ENCODE results near the gene NLGN1. TPM values are rescaled to one million over a fixed set of nuclear protein-coding genes. Genes with fewer than 3 reads are reported as not detected.

NLGN1 gene
- total RNA-seq, 1 experiment from 2014 or later, result not detected

DNA sequence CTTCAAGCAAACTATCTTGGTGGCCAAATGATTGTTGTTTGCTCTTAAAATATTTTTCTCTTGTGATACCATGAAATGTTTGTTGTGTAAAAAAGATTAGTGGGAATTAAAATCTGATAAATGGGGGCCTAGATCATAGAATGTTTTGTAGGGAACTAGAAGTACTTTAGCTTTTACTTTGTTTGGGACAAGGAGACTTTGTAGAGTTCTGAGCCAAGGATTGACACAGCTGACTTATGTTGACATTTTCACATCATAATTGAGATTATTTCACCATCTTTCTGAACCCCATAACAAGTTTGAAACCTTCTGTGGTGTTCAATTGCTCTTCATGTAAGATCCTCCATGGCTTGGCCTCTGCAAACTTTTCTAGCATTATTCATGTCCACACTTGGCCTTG, 235.4 kb downstream of the NLGN1 start:
- DNase-seq (ENCODE audit: low read depth), result no peak

DNA sequence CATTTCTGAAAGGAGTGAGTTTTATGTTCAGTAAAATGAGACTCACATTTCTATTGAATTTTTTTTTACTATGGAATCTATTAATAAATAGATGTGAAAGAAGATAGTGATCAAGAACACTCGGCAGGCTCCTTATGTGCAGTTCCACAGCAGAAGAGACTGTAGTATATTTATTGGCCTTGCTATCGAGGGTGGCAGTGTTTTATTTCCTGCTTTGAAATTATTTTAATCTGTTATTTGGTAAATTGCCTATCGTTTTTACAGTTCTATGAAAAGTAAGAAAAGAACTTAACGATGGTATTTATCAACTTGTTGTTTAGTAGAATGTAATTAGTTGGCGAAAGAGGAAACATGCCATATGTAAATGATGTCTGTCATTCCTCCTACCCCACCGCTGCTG, 238.3 kb downstream of the NLGN1 start:
- no peak for DNase-seq (ENCODE audit: low read depth)

DNA sequence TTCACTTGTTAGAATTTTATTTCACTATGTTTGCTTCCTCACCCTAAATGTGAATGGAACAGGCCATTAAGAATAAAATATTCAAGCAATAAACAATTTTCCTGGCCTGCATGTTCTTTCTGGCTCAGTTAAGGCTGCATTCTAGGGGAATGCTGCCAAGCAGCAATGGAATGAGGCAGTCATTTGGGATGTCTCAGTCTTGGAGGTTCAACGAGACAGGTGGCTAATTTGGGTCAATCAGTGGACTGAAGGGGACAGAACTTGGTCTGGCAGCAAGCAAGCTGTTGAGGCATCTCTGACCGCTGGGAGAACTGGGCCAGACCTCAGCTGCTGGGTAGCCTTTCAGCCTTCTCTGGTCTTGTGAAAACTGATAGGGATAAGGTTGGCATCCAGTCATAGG, 241.6 kb downstream of the NLGN1 start:
- DNase-seq (ENCODE audit: low read depth), result no peak

DNA sequence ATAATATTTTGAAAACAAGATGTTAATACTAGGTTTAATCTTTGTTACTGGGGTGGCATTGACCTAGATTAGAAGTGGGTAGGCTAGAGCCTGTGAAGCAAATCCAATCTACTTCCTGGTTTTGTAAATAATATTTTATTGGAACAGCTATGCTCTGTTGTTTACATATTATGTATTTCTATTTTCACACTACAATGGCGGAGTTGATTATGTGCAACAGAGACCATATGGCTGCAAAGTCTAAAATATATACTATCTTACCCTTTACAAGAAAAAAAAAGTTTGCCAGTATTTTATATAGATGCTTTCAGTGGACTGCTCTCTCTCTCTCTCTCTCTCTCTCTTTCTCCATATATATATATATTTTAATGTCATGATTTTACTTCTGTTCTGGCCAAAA, 244.2 kb downstream of the NLGN1 start:
- no peak for DNase-seq (ENCODE audit: low read depth)

GRCh38 chr3:173644086-173645082, 246.8 kb downstream of the NLGN1 start:
- DNase-seq (ENCODE audit: low read depth), result no peak

DNA sequence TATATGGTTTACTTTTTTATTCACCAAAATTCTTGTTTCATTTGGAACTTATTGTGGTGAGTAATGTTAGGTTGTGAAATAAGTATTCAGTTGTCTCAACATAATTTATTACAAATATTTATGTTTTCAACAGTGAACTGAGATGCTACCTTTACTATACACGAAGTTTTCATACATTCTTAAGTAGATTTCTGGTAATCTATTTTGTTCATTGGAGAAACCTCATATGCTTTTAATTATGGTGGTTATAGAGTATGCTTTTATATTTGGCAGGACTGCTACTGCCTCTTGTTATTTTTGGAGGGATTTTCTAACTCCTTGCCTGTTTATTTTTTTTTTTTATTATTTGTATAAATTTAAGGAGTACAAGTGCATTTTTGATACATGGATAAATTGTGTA, 253.1 kb downstream of the NLGN1 start:
- no peak for DNase-seq (ENCODE audit: low read depth)

DNA sequence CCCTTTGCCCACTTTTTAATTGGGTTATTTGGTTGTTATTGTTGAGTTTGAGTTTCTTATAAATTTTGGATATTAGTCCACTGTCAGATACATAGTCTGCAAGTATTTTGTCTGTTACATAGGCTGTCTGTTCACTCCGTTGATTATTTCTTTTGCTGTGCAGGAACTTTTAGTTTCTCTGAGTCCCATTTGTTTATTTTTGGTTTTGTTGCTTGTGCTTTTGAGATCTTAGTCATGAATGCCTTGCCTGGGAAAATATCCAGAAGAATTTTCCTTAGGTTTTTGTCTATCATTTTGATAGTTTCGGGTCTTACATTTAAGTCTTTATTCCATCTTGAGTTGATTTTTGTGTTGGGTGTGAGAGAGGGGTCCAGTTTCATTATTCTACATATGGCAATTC, 254.5 kb downstream of the NLGN1 start:
- DNase-seq (ENCODE audit: low read depth), result no peak

DNA sequence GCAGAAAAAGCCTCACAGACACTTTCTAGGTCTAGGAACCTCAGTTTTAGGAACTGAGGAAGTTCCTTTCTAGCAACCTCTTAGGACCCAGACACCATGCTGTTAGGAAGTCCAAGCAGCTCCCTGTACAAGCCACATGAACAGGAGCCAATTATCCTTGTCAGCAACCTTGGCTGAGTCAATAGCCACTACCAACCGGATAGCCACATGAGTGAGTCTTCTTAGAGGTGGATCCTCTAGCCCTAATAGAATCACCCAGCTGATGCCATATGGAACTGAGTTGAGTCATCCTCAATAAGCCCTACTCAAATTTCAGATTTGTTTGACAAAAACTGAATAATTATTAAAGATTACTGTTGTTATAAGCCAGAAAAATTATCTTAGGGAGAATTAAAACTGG, 256.2 kb downstream of the NLGN1 start:
- peak; percentile 5 for DNase-seq (ENCODE audit: low read depth)

DNA sequence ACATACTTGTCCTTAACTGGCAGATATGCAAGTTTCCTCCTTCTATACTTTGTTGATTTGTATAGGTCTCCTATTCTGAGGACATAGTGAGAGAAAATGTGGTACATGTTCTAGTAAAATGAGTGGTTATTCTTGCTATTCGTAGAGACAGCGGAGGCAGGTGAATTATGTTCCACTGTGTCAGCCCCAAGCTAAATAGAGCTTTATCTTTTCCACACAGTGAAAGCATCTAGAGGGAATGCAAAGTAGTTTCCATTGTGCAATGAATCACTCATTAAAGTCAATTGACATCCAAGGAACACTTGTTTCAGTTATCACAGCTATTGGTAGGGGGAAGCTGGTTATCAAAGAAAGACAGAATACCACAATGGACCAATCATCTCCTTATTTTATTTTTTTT, 262.4 kb downstream of the NLGN1 start:
- no peak for DNase-seq (ENCODE audit: low read depth)

- no peak for DNase-seq (ENCODE audit: low read depth)
Measured at GRCh38 chr3:173660645-173661299, 263.2 kb downstream of the NLGN1 start.

GRCh38 chr3:173663696-173664111, 266.2 kb downstream of the NLGN1 start:
- no peak for DNase-seq (ENCODE audit: low read depth)

GRCh38 chr3:173676094-173676493, 278.6 kb downstream of the NLGN1 start:
- no peak for DNase-seq (ENCODE audit: low read depth)

DNA sequence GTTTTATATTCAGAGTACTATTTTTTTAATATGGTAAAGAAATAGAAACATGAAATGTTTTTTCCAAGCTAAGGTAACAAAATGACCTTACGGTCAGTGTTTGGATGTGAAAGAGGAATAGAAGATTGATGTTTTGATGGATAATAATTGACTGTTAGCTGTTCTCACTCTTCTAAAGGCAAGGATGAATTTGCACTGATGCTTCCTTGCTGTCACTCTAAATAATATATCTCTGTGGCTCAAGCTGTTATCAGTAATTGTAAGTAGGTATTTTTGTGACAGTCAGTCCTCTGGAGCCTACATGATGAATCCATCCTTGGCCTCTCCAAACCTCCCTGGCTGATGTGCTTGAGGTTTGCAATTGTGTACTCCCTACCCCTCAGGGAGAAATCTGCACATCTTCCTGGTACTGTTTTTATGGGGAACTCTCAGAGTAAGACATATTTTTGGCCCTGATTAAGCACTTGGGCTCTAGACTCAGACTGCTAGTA, 283.7 kb downstream of the NLGN1 start:
- no peak for DNase-seq (ENCODE audit: low read depth)

DNA sequence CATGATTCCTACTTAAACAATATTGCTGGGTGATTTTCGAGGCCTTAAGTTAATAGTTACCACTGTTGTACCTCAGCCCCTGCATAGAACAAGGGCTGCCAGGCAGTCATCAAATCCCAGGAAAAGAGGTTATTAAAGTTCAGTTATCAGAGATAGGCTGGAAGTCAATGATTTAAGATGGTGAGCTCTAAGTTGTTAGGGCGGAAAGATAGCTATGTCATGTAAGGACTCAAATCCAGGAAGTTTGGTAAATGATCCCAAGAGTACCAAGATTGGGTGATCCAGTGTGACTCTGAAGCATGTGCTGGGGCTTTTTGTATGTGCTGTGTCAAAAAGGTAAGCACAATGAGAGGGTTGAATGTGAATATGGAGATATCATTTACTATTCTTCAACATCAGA, 287.9 kb downstream of the NLGN1 start:
- no peak for DNase-seq (ENCODE audit: low read depth)

DNA sequence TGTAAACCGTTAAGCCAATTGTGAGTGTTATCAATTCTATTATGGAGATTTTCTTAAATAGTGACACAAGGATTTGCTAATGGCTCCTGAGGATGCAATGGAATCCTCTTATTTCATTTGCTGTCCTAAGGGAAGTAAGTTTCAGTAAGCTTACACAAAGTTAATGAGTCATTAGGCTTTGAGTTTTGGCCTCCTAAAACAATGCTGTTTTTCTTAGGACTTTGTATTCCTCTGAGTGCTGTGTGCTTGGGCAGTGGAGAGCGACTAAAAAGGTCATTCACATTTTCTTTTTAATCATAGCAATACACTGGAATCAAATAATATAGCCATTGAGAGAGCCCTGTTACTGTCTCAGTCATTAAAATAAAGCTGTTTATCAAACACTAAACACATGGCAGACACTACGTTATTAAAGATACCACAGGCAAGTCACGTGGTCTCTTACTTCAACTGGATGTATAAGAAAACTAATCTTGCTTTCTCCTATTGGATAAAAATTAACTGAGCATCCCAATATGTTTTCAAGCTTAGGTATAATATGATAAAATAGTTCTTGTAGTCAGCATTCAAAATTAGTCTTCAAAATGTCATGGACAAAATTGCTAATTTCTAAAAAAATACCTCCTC, 290.8 kb downstream of the NLGN1 start:
- peak; percentile 1 for DNase-seq (ENCODE audit: low read depth)

- no peak for DNase-seq (ENCODE audit: low read depth)
Measured at GRCh38 chr3:173690542-173691180, 293.1 kb downstream of the NLGN1 start.

DNA sequence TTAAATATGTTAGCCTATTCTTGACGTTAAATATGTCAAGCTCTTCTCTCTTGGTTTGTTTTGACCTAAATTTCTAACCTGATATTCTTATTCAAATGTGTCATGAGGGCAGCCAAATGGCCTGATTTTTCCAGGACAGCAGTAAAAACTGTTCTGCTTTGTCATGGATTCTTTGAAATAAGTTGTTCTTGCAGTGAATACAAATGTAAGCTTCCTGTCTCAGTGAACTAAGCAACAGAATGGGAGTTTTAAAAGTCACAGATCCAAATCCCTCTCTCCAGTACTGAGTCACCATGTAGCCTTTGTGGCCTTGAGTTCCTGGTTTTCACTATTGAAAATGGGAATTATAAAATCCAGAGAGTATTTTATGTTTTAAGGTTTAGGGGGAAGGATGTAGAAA, 301.8 kb downstream of the NLGN1 start:
- DNase-seq (ENCODE audit: low read depth), result no peak

GRCh38 chr3:173700336-173700735, 302.8 kb downstream of the NLGN1 start:
- no peak for DNase-seq (ENCODE audit: low read depth)

DNA sequence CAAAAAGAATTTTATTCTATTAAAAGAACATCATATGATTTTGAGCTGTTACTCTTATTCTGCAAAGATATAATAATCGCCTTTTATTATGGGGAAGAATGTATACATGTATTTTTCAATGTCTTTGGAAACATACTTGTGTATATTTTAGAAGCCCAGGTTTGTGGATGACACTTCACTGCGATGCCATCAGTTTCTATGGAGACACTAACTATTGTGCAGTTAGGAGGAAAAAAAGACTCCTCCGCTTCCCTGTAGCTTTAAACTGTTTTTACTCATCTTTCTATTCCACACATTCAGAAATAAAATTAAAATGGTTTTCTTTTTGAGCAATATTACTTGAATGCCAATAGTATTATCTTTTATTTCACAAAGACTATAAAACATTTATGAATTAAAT, 305.0 kb downstream of the NLGN1 start:
- DNase-seq (ENCODE audit: low read depth), result no peak

DNA sequence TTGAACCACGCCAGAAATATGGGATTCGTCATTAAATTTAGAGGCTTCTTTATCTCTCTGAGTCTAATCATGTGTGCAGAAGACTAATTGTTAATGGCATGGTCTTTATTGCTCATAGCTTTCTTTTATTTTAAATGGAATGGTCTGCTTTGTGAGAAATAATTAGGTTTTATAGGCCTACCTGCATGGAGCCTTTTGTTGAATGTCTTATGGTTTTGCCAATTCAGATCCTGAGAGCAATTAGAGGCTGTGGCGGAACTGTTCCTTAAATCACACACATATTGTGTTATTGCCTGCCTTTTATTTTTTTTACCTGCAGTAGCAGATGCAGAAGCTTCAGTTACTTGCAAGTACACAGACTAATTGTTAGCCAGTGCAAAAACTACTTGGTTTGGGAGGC, 306.2 kb downstream of the NLGN1 start:
- no peak for DNase-seq (ENCODE audit: low read depth)

GRCh38 chr3:173706630-173707029, 309.1 kb downstream of the NLGN1 start:
- DNase-seq (ENCODE audit: low read depth), result no peak

DNA sequence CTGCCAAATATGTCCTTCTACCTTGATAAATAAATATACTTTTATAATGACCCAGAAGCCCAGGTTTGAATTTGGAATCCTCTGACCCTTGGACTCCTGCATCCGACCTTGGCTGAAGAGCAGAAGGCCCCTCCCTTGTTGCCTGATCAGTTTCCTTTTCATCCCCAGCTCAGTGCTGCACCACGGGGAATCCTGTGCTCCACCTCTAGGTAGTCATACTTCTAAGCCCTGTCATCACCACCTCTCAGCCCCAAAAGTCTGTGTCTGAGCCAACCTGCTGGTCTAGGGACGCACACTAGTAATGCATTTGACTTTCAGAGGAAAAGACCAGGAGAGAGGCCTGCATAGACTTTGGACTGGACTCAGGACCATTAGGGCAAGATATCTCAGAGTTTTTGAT, 310.6 kb downstream of the NLGN1 start:
- DNase-seq (ENCODE audit: low read depth), result no peak

Measured in LHCN-M2 (cell line).